Immature natural killer cell (primary cell): ENCODE results near the gene RGS5. TPM values are rescaled to one million over a fixed set of nuclear protein-coding genes. Genes with fewer than 3 reads are reported as not detected.

Source experiments
- DNase-seq, 3 donors: peaks; one replicate each; pipeline ENCODE4 v3.0.0; 2022; ENCODE audit warnings: mixed read lengths in 1 of 3
- H3K27ac Mint-ChIP-seq, 6 donors: one replicate each; pipeline ENCODE4 v1.8.0; 2020; ENCODE audit warnings: mixed read lengths in 6 of 6, mild to moderate bottlenecking in 5 of 6, inconsistent platforms in 4 of 6, moderate library complexity in 3 of 6
- H3K27me3 Mint-ChIP-seq, 3 donors: one replicate each; pipeline ENCODE4 v1.8.0; 2020 to 2021; ENCODE audit warnings: low read depth in 3 of 3, mild to moderate bottlenecking in 3 of 3, mixed read lengths in 3 of 3, moderate library complexity in 3 of 3, inconsistent platforms in 1 of 3
- H3K36me3 Mint-ChIP-seq, 3 donors: one replicate each; pipeline ENCODE4 v1.8.0; 2020; ENCODE audit warnings: mixed read lengths in 3 of 3, inconsistent platforms in 2 of 3, mild to moderate bottlenecking in 2 of 3
- H3K4me1 Mint-ChIP-seq, 2 donors: one replicate each; pipeline ENCODE4 v1.8.0; 2020; ENCODE audit warnings: inconsistent platforms in 2 of 2, mild to moderate bottlenecking in 2 of 2, mixed read lengths in 2 of 2, moderate library complexity in 1 of 2
- H3K4me3 Mint-ChIP-seq, 5 donors: one replicate each; pipeline ENCODE4 v1.8.0; 2020; ENCODE audit warnings: mild to moderate bottlenecking in 5 of 5, mixed read lengths in 5 of 5, inconsistent platforms in 3 of 5, moderate library complexity in 3 of 5
- H3K9me3 Mint-ChIP-seq, 6 donors: one replicate each; pipeline ENCODE4 v1.8.0; 2020; ENCODE audit warnings: mild to moderate bottlenecking in 6 of 6, mixed read lengths in 6 of 6, inconsistent platforms in 4 of 6, moderate library complexity in 3 of 6
- polyA plus RNA-seq, 3 donors: library from polyadenylated mRNA; unstranded; fragments of 300-500 nt; fragmentation: Illumina TruSeq; gene quantifications; one replicate each; pipeline ENCODE4 v1.2.3, GENCODE V29; 2021

The RGS5 gene
- polyA plus RNA-seq, 3 donors from 2014 or later: 1.5 to 1.9 TPM; not detected in 1

DNA sequence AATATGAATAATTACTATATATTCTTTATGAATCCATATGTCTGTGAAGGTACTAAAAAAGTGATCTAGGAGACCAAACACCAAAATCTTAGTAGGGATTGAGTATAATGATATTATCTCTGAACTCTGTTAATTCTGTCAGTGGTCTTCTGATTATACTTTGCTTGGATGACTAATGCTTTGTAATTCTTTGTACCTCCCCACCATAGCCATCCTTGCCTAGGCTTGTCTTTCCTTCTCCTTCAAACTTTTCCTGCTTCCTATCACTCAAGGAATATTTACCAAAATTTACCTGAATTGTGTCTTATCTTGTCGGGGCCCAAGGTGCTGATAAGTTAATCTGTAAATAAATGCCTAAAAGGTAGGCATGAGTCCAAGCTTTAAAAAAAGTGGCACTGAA, 845 bp upstream of the RGS5 start:
- Mint-ChIP-seq H3K9me3 (peaks cover 0 to 4% (median 0%) of the 10 kb centered on the region in 6 donors), H3K27ac (no peak overlapping the region), H3K4me1 (no peaks in the 10 kb centered on the region), H3K27me3 (peaks cover 0 to 8% (median 3%) of the 10 kb centered on the region in 3 donors), H3K4me3 (no peak overlapping the region), H3K36me3 (no peaks in the 10 kb centered on the region)
- no peak for DNase-seq

GRCh38 chr1:163201906-163202305, 810 bp downstream of the RGS5 start:
- Mint-ChIP-seq H3K27me3 (peaks cover 0 to 10% (median 7%) of the 10 kb centered on the region in 3 donors), H3K9me3 (peaks cover 0 to 2% (median 0%) of the 10 kb centered on the region in 6 donors), H3K36me3 (no peaks in the 10 kb centered on the region), H3K4me3 (no peak overlapping the region), H3K4me1 (no peaks in the 10 kb centered on the region), H3K27ac (no peak overlapping the region)
- no peak for DNase-seq

DNA sequence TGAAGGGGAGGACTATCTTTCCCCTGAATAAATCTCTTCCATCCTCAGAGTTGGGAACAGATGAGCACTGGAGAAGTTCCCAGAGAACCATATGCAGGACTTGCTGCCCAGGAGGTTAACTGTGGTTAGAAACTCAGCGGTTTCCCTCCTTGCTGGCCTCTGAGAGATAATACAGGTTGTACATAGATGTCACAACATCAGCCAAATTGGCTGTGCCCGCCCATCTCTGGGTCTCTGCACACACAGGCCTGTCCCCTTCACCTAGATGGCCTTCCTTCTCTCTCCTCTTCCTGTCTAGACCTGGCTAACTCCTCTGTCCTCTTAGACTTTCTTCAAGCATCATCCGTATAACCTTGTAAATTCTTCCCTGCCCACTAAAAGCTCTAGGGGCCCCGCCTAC, 5.7 kb downstream of the RGS5 start:
- H3K27ac Mint-ChIP-seq: no peak overlapping the region
- H3K36me3 Mint-ChIP-seq: no peaks in the 10 kb centered on the region
- H3K27me3 Mint-ChIP-seq: peaks cover 0 to 5% (median 2%) of the 10 kb centered on the region in 3 donors
- no peaks in the 10 kb centered on the region for H3K4me1 Mint-ChIP-seq
- H3K9me3 Mint-ChIP-seq: peaks cover 0 to 3% (median 0%) of the 10 kb centered on the region in 6 donors
- DNase-seq: no peak
- H3K4me3 Mint-ChIP-seq: peak overlapping the region in 1 of 5 donors; percentile 7

DNA sequence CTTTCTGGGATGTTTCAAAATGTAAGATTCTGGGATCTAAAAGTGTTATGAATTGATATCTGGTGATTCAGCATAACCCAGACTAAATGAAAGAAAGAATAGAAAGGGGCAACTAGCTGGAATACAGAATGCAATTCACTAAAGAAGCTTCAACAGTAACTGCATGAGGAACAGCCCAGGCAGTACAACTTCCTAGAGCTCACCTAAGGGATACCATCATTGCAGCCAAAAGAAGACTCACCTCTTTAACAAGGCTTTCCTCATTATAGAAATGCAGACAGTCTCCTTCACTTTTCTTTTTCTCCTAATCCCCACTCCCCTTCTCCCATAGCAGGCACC, 6.3 kb downstream of the RGS5 start:
- no peak for DNase-seq
- Mint-ChIP-seq H3K27ac (no peak overlapping the region), H3K27me3 (peaks cover 2 to 5% (median 4%) of the 10 kb centered on the region in 3 donors), H3K4me1 (no peaks in the 10 kb centered on the region), H3K36me3 (no peaks in the 10 kb centered on the region), H3K4me3 (no peak overlapping the region), H3K9me3 (peaks cover 0 to 3% (median 0%) of the 10 kb centered on the region in 6 donors)

DNA sequence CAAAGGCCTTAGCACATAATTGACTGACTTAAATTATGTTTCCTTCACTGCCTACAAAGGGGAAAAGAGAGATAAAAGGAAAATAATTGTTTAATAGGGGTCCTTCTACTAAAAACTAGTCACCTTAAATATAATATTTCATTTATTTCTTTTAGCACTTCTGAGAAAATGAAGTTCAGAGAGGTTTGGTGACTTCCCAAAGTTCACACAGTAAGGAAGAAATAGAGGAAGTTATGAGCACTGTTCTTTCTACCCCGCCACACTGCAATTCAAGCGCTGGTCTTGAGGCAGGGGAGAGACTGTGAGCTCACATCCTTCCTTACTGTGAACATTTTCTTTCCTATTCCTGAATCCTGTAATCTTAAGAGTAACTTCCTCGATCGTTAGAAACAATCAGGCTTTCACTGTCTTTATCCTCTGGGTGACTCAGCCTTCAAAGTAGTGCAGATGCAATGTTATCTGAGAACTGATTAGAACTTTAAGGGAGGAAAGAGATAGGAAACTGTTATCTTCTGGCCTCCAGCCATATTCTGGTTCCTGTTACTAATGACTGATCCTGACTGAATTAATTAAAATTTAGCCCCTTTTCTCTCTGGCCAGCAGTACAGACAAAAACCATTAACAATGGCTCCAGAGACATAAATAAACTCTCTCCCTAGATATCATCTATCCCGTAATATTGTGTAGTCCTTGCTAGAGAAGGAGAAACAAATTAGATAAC, 6.8 kb downstream of the RGS5 start:
- H3K36me3 Mint-ChIP-seq: no peaks in the 10 kb centered on the region
- H3K27me3 Mint-ChIP-seq: peaks cover 2 to 5% (median 4%) of the 10 kb centered on the region in 3 donors
- peaks cover 0 to 3% (median 0%) of the 10 kb centered on the region in 6 donors for H3K9me3 Mint-ChIP-seq
- H3K4me1 Mint-ChIP-seq: no peaks in the 10 kb centered on the region
- H3K4me3 Mint-ChIP-seq: no peak overlapping the region
- no peak for DNase-seq
- no peak overlapping the region for H3K27ac Mint-ChIP-seq

GRCh38 chr1:163191301-163191700, 11.4 kb downstream of the RGS5 start:
- no peak overlapping the region for H3K4me3 Mint-ChIP-seq

DNA sequence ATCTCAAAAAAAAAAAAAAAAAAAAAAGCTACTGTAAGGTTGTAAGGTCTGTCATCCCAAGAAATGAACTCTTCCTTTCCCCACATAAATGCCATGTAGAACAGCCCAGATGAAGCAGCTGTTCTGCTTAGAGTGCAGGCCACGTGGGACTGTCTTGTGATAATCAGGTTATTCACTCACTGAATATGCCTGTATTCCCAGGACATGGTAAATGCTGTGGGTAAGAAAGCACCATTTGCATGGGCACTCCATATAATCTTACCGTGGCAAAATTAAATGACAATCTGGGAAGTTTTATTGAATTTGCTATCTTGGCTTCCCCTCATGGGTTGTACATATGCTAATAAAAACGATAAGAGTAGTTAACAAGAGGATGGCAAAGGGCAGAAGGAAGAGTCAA, 13.8 kb downstream of the RGS5 start:
- H3K27me3 Mint-ChIP-seq: peaks cover 2 to 12% (median 4%) of the 10 kb centered on the region in 3 donors
- H3K9me3 Mint-ChIP-seq: peaks cover 0 to 7% (median 0%) of the 10 kb centered on the region in 6 donors
- no peak overlapping the region for H3K27ac Mint-ChIP-seq
- DNase-seq: no peak
- H3K4me3 Mint-ChIP-seq: no peak overlapping the region
- no peaks in the 10 kb centered on the region for H3K36me3 Mint-ChIP-seq
- no peaks in the 10 kb centered on the region for H3K4me1 Mint-ChIP-seq

More at GRCh38 chr1:163191301-163191700, 11.4 kb downstream of the RGS5 start:
- no peak for DNase-seq
- H3K27ac Mint-ChIP-seq: no peak overlapping the region
- peaks cover 2 to 4% (median 3%) of the 10 kb centered on the region in 3 donors for H3K27me3 Mint-ChIP-seq
- H3K9me3 Mint-ChIP-seq: peaks cover 0 to 4% (median 0%) of the 10 kb centered on the region in 6 donors
- no peaks in the 10 kb centered on the region for H3K4me1 Mint-ChIP-seq
- no peaks in the 10 kb centered on the region for H3K36me3 Mint-ChIP-seq

GRCh38 chr1:163187849-163188248, 14.9 kb downstream of the RGS5 start:
- H3K36me3 Mint-ChIP-seq: no peaks in the 10 kb centered on the region
- no peak for DNase-seq
- peaks cover 0 to 7% (median 0%) of the 10 kb centered on the region in 6 donors for H3K9me3 Mint-ChIP-seq
- H3K27me3 Mint-ChIP-seq: peaks cover 0 to 13% (median 4%) of the 10 kb centered on the region in 3 donors
- H3K4me1 Mint-ChIP-seq: no peaks in the 10 kb centered on the region
- H3K27ac Mint-ChIP-seq: no peak overlapping the region
- H3K4me3 Mint-ChIP-seq: no peak overlapping the region

DNA sequence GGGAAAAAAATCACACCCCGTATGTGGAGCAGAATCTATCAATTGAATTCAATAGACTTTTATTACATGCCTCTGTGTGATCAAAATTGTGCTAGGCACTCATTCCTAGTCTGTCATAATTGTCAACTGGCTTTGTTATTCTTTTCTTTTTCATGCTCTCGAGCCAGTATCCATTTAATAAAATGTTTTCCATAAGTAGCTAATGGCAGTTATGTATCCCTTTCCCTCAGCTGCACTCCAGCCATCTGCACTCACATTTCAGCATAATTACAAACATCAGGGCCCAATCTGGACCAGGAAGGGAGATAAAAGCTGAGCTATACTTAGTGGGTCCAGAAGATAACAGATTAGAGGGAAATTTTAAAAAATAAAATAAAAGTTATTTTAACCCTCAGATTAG, 15.9 kb downstream of the RGS5 start:
- H3K4me3 Mint-ChIP-seq: no peak overlapping the region
- no peak for DNase-seq
- peaks cover 0 to 6% (median 0%) of the 10 kb centered on the region in 6 donors for H3K9me3 Mint-ChIP-seq
- peaks cover 4 to 13% (median 4%) of the 10 kb centered on the region in 3 donors for H3K27me3 Mint-ChIP-seq
- no peaks in the 10 kb centered on the region for H3K36me3 Mint-ChIP-seq
- H3K27ac Mint-ChIP-seq: no peak overlapping the region
- H3K4me1 Mint-ChIP-seq: no peaks in the 10 kb centered on the region

- no peaks in the 10 kb centered on the region for H3K4me1 Mint-ChIP-seq
- H3K27ac Mint-ChIP-seq: no peak overlapping the region
- peaks cover 2 to 12% (median 4%) of the 10 kb centered on the region in 3 donors for H3K27me3 Mint-ChIP-seq
- H3K9me3 Mint-ChIP-seq: peaks cover 0 to 3% (median 0%) of the 10 kb centered on the region in 6 donors
- H3K4me3 Mint-ChIP-seq: no peak overlapping the region
- no peaks in the 10 kb centered on the region for H3K36me3 Mint-ChIP-seq
- no peak for DNase-seq
Observed at GRCh38 chr1:163182330-163182949, 20.3 kb downstream of the RGS5 start.

- no peak for DNase-seq
- no peak overlapping the region for H3K4me3 Mint-ChIP-seq
- H3K27me3 Mint-ChIP-seq: peaks cover 2 to 9% (median 4%) of the 10 kb centered on the region in 3 donors
- H3K27ac Mint-ChIP-seq: no peak overlapping the region
- H3K9me3 Mint-ChIP-seq: no peaks in the 10 kb centered on the region
- no peaks in the 10 kb centered on the region for H3K4me1 Mint-ChIP-seq
- no peaks in the 10 kb centered on the region for H3K36me3 Mint-ChIP-seq
Observed at GRCh38 chr1:163178628-163179027, 24.1 kb downstream of the RGS5 start.

- no peak overlapping the region for H3K27ac Mint-ChIP-seq
- no peak overlapping the region for H3K4me3 Mint-ChIP-seq
- no peaks in the 10 kb centered on the region for H3K4me1 Mint-ChIP-seq
- H3K27me3 Mint-ChIP-seq: peaks cover 0 to 12% (median 2%) of the 10 kb centered on the region in 3 donors
- no peaks in the 10 kb centered on the region for H3K36me3 Mint-ChIP-seq
- H3K9me3 Mint-ChIP-seq: no peaks in the 10 kb centered on the region
- DNase-seq: no peak
Observed at GRCh38 chr1:163176797-163177196, 25.9 kb downstream of the RGS5 start.

DNA sequence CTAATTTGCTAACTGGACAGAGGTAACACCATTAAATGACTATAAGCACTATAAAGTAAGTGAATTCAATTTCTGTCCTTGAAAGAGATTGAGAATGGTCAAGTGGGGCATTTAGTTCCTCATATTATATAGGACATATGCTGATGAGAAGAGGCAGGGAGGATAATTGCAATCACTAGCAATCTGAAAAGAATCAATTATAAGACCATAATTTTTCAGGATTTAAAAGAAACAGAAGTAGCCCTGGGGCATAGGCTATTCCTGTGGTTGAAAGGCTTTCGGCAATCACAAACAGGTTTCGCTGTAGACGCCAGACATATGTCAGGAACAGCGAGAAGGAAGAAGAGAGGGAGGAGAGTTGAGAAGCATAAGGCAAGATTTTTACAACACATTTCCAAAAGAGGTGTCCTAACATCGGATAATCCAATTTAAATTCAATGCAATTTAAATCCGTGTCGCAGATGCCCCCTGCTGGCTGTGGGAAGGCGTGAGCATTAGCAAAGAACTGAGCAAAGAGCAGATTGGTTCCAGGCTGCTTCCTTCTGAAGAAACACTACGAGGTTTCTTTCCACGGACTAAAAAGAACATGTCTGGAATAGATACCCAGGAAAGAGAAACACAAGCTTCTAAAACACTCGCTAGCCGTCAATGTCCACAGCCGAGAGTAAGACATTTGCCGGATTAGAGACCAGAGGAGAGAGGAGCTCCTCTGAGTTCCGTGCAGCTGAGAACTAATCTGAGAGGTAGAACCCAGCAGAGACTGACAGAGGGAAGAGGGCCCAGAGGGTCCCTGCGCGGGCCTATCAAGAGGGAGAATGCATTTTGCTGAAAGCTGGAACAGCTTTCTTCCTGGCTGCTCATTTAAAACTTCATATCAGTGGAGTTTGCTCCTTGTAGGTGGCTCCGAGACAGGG, 27.9 kb downstream of the RGS5 start:
- no peak overlapping the region for H3K4me3 Mint-ChIP-seq
- H3K9me3 Mint-ChIP-seq: no peaks in the 10 kb centered on the region
- no peak for DNase-seq
- peaks cover 0 to 12% (median 4%) of the 10 kb centered on the region in 3 donors for H3K27me3 Mint-ChIP-seq
- no peak overlapping the region for H3K27ac Mint-ChIP-seq
- no peaks in the 10 kb centered on the region for H3K4me1 Mint-ChIP-seq
- H3K36me3 Mint-ChIP-seq: no peaks in the 10 kb centered on the region

- H3K4me1 Mint-ChIP-seq: no peaks in the 10 kb centered on the region
- H3K4me3 Mint-ChIP-seq: no peak overlapping the region
- H3K36me3 Mint-ChIP-seq: no peaks in the 10 kb centered on the region
- no peaks in the 10 kb centered on the region for H3K9me3 Mint-ChIP-seq
- DNase-seq: no peak
- H3K27me3 Mint-ChIP-seq: peaks cover 0 to 13% (median 4%) of the 10 kb centered on the region in 3 donors
- no peak overlapping the region for H3K27ac Mint-ChIP-seq
Observed at GRCh38 chr1:163173121-163173520, 29.6 kb downstream of the RGS5 start.
